M059J (cell line): ENCODE measurements around the gene SYTL2. TPM values are rescaled to one million over a fixed set of nuclear protein-coding genes. Genes with fewer than 3 reads are reported as not detected.
"Not testable (repeated sequence)": the region's sequence is repeated elsewhere in the genome, so short reads cannot be mapped to it uniquely, and the experiment has no call there.

Source experiments
- DNase-seq: peaks from one replicate; pipeline ENCODE4 v3.0.0-alpha.2; 2012; ENCODE audit warnings: low read depth
- total RNA-seq: library from RNA; depleted of rRNA; stranded (reverse); fragments of >200 nt; shearing (Covaris generic); gene quantifications from 2 replicates; pipeline ENCODE4 v1.2.3, GENCODE V29; 2014

Gene SYTL2
- total RNA-seq, 1 experiment from 2014 or later = 46.8 TPM

- no peak for DNase-seq
Measured at GRCh38 chr11:85791409-85791990, 19.4 kb downstream of the SYTL2 start.

GRCh38 chr11:85787809-85788760, 22.9 kb downstream of the SYTL2 start:
- DNase-seq = peak; percentile 35

DNA sequence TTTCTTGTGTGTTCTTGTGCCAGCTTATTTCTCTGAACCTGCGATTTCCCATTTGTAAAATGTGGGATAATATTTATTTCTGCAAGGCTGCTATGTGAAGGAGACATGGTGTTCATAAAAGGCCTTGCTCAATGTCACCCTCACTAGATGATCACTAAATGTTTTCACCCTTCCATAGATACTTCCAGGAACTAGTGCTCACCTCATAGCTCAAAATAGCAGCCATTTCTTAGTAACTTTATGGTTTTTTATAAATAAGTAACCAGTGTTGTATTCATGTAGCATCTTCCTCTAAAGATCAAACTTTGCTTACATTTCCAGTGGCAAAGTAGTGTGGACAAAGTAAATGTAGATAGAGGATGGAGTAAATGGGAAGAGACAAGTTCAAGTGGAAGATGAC, 23.8 kb downstream of the SYTL2 start:
- DNase-seq = no peak

GRCh38 chr11:85784480-85785265, 26.3 kb downstream of the SYTL2 start:
- DNase-seq = no peak

- DNase-seq = peak; percentile 41
Measured at GRCh38 chr11:85783758-85784157, 27.2 kb downstream of the SYTL2 start.

- not testable (repeated sequence) for DNase-seq
Measured at GRCh38 chr11:85780780-85781517, 30.0 kb downstream of the SYTL2 start.

DNA sequence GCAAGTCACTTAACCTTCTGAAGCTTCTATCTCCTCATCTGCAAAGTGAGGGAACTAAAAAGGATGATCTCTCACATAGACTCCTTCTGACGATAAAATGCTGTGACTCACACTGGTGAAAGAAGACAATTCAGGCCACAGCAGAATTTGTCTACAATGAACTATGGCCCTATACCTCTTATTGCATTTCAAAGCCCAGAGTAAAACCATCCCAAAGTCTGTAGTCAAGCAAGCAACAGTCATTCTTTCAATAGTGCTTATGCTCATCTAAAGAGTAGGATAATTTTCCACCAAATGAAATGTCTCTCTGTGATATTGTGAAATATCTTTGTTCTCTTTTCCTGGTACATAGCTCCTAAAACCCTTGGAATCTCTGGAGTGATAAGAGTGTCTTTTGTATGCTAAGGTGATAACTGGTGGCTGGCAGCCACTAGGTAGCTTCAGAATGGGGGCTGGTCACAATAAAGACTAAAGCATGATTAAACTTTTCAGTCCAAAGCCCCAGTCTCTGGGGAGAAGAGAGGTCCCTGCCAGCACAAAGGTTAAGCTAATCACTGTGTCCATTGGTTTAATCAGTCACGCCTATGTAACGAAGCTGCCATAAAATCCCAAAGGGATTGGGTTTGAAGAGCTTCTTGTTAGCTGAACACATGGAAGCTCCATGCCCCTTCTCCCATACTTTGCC, 30.8 kb downstream of the SYTL2 start:
- no peak for DNase-seq

DNA sequence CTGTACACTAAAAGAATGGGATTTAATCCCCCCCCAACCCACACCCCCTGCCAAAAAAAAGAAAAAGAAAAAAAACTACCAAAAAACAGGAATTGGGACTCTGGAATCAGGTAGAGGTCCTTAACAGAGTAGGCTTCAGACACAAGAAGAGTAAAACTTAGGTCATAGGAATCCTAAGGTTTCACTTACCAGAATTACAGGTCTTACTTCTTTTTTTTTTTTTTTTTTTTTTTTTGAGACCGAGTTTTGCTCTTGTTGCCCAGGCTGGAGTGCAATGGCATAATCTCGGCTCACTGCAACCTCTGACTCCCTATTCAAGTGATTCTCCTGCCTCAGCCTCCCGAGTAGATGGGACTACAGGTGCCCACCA, 33.4 kb downstream of the SYTL2 start:
- not testable (repeated sequence) for DNase-seq

- DNase-seq = no peak
Measured at GRCh38 chr11:85776951-85777602, 33.9 kb downstream of the SYTL2 start.

- no peak for DNase-seq
Measured at GRCh38 chr11:85774256-85775101, 36.5 kb downstream of the SYTL2 start.

DNA sequence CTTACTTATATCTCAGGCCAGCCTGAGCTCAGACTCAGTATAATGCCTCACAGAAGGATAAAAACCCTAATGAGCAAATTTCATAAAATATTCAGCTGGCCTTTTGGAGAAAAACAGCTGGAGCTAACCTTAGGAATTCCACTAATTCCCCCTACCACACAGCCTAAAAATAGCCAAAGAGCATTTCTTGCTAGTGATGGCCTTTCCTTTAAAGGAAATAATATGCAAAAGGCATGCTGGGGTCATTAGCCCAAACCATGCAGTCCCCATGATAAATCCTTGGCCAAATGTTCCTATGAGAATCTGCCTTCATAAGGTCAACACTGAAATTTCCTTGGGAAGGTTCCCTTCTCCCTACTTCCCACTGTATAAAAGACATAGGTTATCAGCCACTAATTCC, 38.2 kb downstream of the SYTL2 start:
- peak; percentile 16 for DNase-seq

- DNase-seq = no peak
Measured at GRCh38 chr11:85771568-85771967, 39.4 kb downstream of the SYTL2 start.

DNA sequence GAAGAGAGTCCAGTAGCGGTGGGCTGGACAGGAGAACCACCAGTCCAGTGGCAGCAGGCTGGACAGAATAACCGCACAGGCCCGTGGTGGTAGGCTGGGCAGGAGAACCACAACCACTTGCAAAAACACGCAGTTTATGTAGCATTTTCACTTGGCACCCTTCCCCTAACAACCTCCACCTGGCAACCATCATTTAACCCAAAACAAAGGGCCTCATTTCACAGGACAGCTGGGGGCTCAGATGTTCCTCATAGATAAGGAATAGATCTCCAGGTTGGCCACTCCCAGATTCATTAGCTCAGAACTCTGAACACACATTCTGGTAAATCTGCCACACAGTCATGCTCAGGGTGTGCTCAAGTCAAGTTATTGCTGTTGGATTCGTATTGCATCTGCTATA, 41.2 kb downstream of the SYTL2 start:
- DNase-seq = no peak

- no peak for DNase-seq
Measured at GRCh38 chr11:85768473-85769146, 42.3 kb downstream of the SYTL2 start.

- no peak for DNase-seq
Measured at GRCh38 chr11:85767246-85767945, 43.5 kb downstream of the SYTL2 start.

GRCh38 chr11:85766721-85767161, 44.2 kb downstream of the SYTL2 start:
- DNase-seq = no peak

DNA sequence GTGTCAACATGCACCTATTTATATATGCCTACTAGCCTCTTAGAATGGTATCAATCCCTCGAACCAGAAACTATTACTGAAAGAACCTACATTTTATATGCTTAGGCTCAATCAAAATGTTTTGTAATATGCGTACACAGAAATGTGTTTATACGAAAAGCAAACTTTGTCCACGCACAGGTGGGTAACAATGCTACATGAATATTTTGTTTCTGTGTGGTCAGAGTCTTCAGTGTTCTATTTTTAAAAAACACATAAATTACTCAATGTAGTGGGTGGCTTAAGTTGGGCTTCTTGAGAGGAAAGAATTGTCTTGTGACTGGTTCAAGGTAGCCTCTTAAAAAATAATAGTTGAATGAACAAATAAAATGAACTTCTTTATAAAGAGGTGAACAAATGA, 46.1 kb downstream of the SYTL2 start:
- no peak for DNase-seq

DNA sequence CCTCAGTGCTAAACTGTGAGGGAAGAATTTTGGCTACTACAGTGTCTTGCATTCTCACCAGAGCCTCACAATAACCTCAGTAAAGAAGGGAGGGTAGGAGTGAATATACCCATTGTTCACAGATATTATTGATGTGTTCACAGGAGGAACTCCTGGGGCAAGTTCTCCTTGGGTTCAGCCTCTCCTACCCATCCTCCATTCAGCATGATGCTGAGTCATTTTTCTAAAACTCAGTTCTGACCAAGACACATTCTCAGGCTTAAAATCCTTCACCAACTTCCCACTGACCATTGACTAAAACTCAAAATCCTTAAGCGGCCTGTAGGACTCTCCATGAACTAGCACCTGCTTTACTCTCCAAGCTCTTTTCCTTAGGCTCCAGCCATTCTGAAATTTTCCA, 48.7 kb downstream of the SYTL2 start:
- DNase-seq = peak; percentile 35
